ENCODE results near the gene KRT71. TPM values are rescaled to one million over a fixed set of nuclear protein-coding genes. Genes with fewer than 3 reads are reported as not detected.

KRT71 gene
- polyA plus RNA-seq, 3 donors = not detected

- no peak for TF ChIP-seq CTCF (IDR thresholded peaks at IDR 0.05)
- H3K4me2 ChIP-seq (replicated peaks; ENCODE audit: extremely low read depth, low read length, poor library complexity, severe bottlenecking) = no peak overlapping the region
- no peak overlapping the region for H3K27ac Mint-ChIP-seq
These were observed 53.0 kb downstream of the KRT71 start for GRCh38 chr12:52499806-52500560.

GRCh38 chr12:52498946-52499345, 54.0 kb downstream of the KRT71 start:
- WGBS (ENCODE audit: insufficient coverage) = no CpG with 5 or more reads among the region's 1 CpG
- H3K36me3 ChIP-seq (replicated peaks in 1 of 2; ENCODE audit: control insufficient read depth in 1 of 2, insufficient read depth in 2 of 2, low read length in 2 of 2) = no peaks in the 10 kb centered on the region
- no peak overlapping the region for H3K27ac ChIP-seq (ENCODE audit: low read depth in 1 of 2, low read length in 2 of 2)
- no peaks in the 10 kb centered on the region for H3K36me3 Mint-ChIP-seq
- H3K27ac Mint-ChIP-seq = no peak overlapping the region
- no peaks in the 10 kb centered on the region for H3K79me2 ChIP-seq (ENCODE audit: insufficient read depth, low read length)
- H3K4me2 ChIP-seq (replicated peaks; ENCODE audit: extremely low read depth, low read length, poor library complexity, severe bottlenecking) = no peak overlapping the region
- no peak for TF ChIP-seq CTCF (IDR thresholded peaks at IDR 0.05)
- DNase-seq = no peak
- H2AFZ ChIP-seq (ENCODE audit: insufficient read depth, low read depth, low read length, poor library complexity, severe bottlenecking) = no peak overlapping the region
- peaks cover 19% of the 10 kb centered on the region for H3K4me1 Mint-ChIP-seq
- H3K4me3 ChIP-seq (replicated peaks in 1 of 3; ENCODE audit: low read depth in 2 of 3, low read length in 3 of 3) = no peak overlapping the region
- H3K4me1 ChIP-seq (ENCODE audit: control insufficient read depth in 1 of 2, insufficient read depth in 2 of 2, low read length in 2 of 2) = peaks cover 9 to 18% of the 10 kb centered on the region in 2 donors
- H3K9ac ChIP-seq (ENCODE audit: insufficient read depth, low read length, poor library complexity, severe bottlenecking) = no peak overlapping the region
- peaks cover 4 to 13% (median 5%) of the 10 kb centered on the region in 3 donors for H3K27me3 Mint-ChIP-seq (ENCODE audit: low read depth in 3 of 3)
- intact Hi-C loops (cut with micrococcal nuclease) = no loop called here
- H3K4me3 Mint-ChIP-seq = no peak overlapping the region
- H4K20me1 ChIP-seq (ENCODE audit: insufficient read depth, low read length) = no peaks in the 10 kb centered on the region
- H3K9me3 Mint-ChIP-seq = peaks cover 0 to 17% (median 9%) of the 10 kb centered on the region in 7 donors
- no peaks in the 10 kb centered on the region for H3K27me3 ChIP-seq (ENCODE audit: control insufficient read depth in 2 of 2, insufficient read depth in 2 of 2, low read length in 2 of 2)
- peaks cover 0 to 8% of the 10 kb centered on the region in 2 donors for H3K9me3 ChIP-seq (replicated peaks in 1 of 2; ENCODE audit: control insufficient read depth in 1 of 2, insufficient read depth in 1 of 2, low read length in 2 of 2)

More at GRCh38 chr12:52499806-52500560, 53.0 kb downstream of the KRT71 start:
- Histone ChIP-seq H3K9me3 (replicated peaks in 1 of 2; ENCODE audit: control insufficient read depth in 1 of 2, insufficient read depth in 1 of 2, low read length in 2 of 2) (peaks cover 0 to 8% of the 10 kb centered on the region in 2 donors), H4K20me1 (ENCODE audit: insufficient read depth, low read length) (no peaks in the 10 kb centered on the region), H3K4me1 (ENCODE audit: control insufficient read depth in 1 of 2, insufficient read depth in 2 of 2, low read length in 2 of 2) (peaks cover 4 to 8% of the 10 kb centered on the region in 2 donors), H3K4me3 (replicated peaks in 1 of 3; ENCODE audit: low read depth in 2 of 3, low read length in 3 of 3) (no peak overlapping the region), H3K9ac (ENCODE audit: insufficient read depth, low read length, poor library complexity, severe bottlenecking) (no peak overlapping the region), H3K27ac (ENCODE audit: low read depth in 1 of 2, low read length in 2 of 2) (no peak overlapping the region), H2AFZ (ENCODE audit: insufficient read depth, low read depth, low read length, poor library complexity, severe bottlenecking) (no peak overlapping the region), H3K36me3 (replicated peaks in 1 of 2; ENCODE audit: control insufficient read depth in 1 of 2, insufficient read depth in 2 of 2, low read length in 2 of 2) (no peaks in the 10 kb centered on the region), H3K27me3 (ENCODE audit: control insufficient read depth in 2 of 2, insufficient read depth in 2 of 2, low read length in 2 of 2) (no peaks in the 10 kb centered on the region), H3K79me2 (ENCODE audit: insufficient read depth, low read length) (no peaks in the 10 kb centered on the region)
- 100% methylated on average over 3 of the region's 5 CpGs for WGBS (ENCODE audit: insufficient coverage)
- DNase-seq = no peak
- H3K27me3 Mint-ChIP-seq (ENCODE audit: low read depth in 3 of 3) = peaks cover 3 to 18% (median 4%) of the 10 kb centered on the region in 3 donors
- peaks cover 8% of the 10 kb centered on the region for H3K4me1 Mint-ChIP-seq
- H3K9me3 Mint-ChIP-seq = peaks cover 0 to 17% (median 9%) of the 10 kb centered on the region in 7 donors
- H3K36me3 Mint-ChIP-seq = no peaks in the 10 kb centered on the region
- intact Hi-C loops (cut with micrococcal nuclease) = no loop called here
- no peak overlapping the region for H3K4me3 Mint-ChIP-seq
